SK-N-SH (cell line): ENCODE measurements around the gene PMVK. TPM values are rescaled to one million over a fixed set of nuclear protein-coding genes. Genes with fewer than 3 reads are reported as not detected.

ENCODE experiments used
- CTCF ChIA-PET: fragments of 300-600, 350-600 bp; formaldehyde crosslinking; extraction: SDS; loops from one replicate; lab custom pipeline; 2021; lab: Yijun Ruan, JAX
- POLR2A ChIA-PET: fragments of 350-600 bp; sonication (Branson Sonifier 250); formaldehyde crosslinking; extraction: SDS; loops from one replicate; lab custom pipeline; 2020; ENCODE audit warnings: antibody characterized with exemption, inconsistent platforms; lab: Yijun Ruan, JAX
- DNase-seq: peaks from one replicate; pipeline ENCODE4 v3.0.0; 2012
- H2AFZ ChIP-seq: fragments of 200-600 bp; sonication (generic); 2 replicates; pipeline ENCODE4 v1.8.1; 2016; ENCODE audit warnings: antibody characterized with exemption, mild to moderate bottlenecking, low read depth
- H3F3A ChIP-seq: fragments of 200-600 bp; sonication (generic); replicated peaks from 2 replicates; pipeline ENCODE3; 2016; ENCODE audit warnings: antibody characterized with exemption, mild to moderate bottlenecking; ENCODE audit not compliant: insufficient read depth
- H3K27ac ChIP-seq, 2 experiments: fragments of 200-500 bp in 1 of 2; fragments of 200-600 bp in 1 of 2; sonication (Bioruptor generic) in 1 of 2; sonication (generic), shearing (Covaris generic) in 1 of 2; 2 replicates each; pipeline versions ENCODE4 v1.5.1 to v1.6.1; 2014 to 2016; ENCODE audit warnings: low read depth in 2 of 2, inconsistent platforms in 1 of 2, low read length in 1 of 2, mild to moderate bottlenecking in 1 of 2, mixed read lengths in 1 of 2
- H3K27me3 ChIP-seq: fragments of 200-600 bp; sonication (generic), shearing (Covaris generic); 2 replicates; pipeline ENCODE4 v1.6.1; 2016; ENCODE audit warnings: mixed run types; ENCODE audit not compliant: insufficient read depth
- H3K36me3 ChIP-seq, 2 experiments: fragments of 200-500 bp in 1 of 2; fragments of 200-600 bp in 1 of 2; sonication (Bioruptor generic) in 1 of 2; sonication (generic) in 1 of 2; replicated peaks in 1 of 2; 2 replicates each; pipeline versions ENCODE3 to v1.5.1; 2014 to 2016; ENCODE audit warnings: low read length in 1 of 2, mild to moderate bottlenecking in 1 of 2; ENCODE audit not compliant: insufficient read depth in 2 of 2, control insufficient read depth in 1 of 2
- H3K4me1 ChIP-seq, 2 experiments: fragments of 200-500 bp in 1 of 2; fragments of 200-600 bp in 1 of 2; sonication (Bioruptor generic) in 1 of 2; sonication (generic), shearing (Covaris generic) in 1 of 2; 2 replicates each; pipeline versions ENCODE4 v1.5.1 to v1.6.1; 2014 to 2016; ENCODE audit warnings: low read depth in 1 of 2, low read length in 1 of 2, mixed run types in 1 of 2; ENCODE audit not compliant: insufficient read depth in 2 of 2, control insufficient read depth in 1 of 2
- H3K4me2 ChIP-seq: fragments of 200-600 bp; sonication (generic), shearing (Covaris generic); 2 replicates; pipeline ENCODE4 v1.6.1; 2017; ENCODE audit warnings: mixed run types
- H3K4me3 ChIP-seq, 2 experiments: fragments of 200-500 bp in 1 of 2; fragments of 200-600 bp in 1 of 2; sonication (Bioruptor generic) in 1 of 2; sonication (generic), shearing (Covaris generic) in 1 of 2; 2 replicates each; pipeline versions ENCODE4 v1.5.1 to v1.8.1; 2014 to 2016; ENCODE audit warnings: low read depth in 2 of 2, inconsistent platforms in 1 of 2, low read length in 1 of 2, mild to moderate bottlenecking in 1 of 2, mixed read lengths in 1 of 2, moderate library complexity in 1 of 2
- H3K79me2 ChIP-seq: fragments of 200-600 bp; sonication (generic); 2 replicates; pipeline ENCODE4 v1.8.1; 2017; ENCODE audit warnings: mild to moderate bottlenecking; ENCODE audit not compliant: insufficient read depth
- H3K9ac ChIP-seq: fragments of 200-600 bp; sonication (generic); 2 replicates; pipeline ENCODE4 v1.6.1; 2017; ENCODE audit warnings: mixed run types
- H3K9me2 ChIP-seq: fragments of 200-600 bp; sonication (generic); 2 replicates; pipeline ENCODE4 v1.6.1; 2017; ENCODE audit warnings: mixed run types
- H3K9me3 ChIP-seq: fragments of 200-600 bp; sonication (generic); 2 replicates; pipeline ENCODE4 v1.6.1; 2017; ENCODE audit warnings: mixed run types, mild to moderate bottlenecking, moderate library complexity
- H4K20me1 ChIP-seq: fragments of 200-600 bp; sonication (generic); 2 replicates; pipeline ENCODE4 v1.6.1; 2017; ENCODE audit warnings: mild to moderate bottlenecking, mixed run types; ENCODE audit not compliant: insufficient read depth
- ELF1 ChIP-seq: IDR thresholded peaks from 2 replicates; pipeline ENCODE4 v1.4.0; 2012
- EZH2phosphoT487 ChIP-seq: fragments of 200-600 bp; sonication (generic); IDR thresholded peaks from 2 replicates; pipeline ENCODE4 v1.6.1; 2017; ENCODE audit warnings: low read depth, mixed run types, mild to moderate bottlenecking, antibody characterized with exemption, moderate library complexity, borderline replicate concordance
- RAD21 ChIP-seq: IDR thresholded peaks from 2 replicates; pipeline ENCODE4 v1.6.1; 2012; ENCODE audit warnings: mild to moderate bottlenecking, low read length
- TAF1 ChIP-seq: IDR thresholded peaks from 2 replicates; pipeline ENCODE4 v1.6.1; 2012; ENCODE audit warnings: low read depth, mild to moderate bottlenecking, low read length, moderate library complexity, borderline replicate concordance
- YY1 ChIP-seq: IDR thresholded peaks from 2 replicates; pipeline ENCODE4 v1.4.0; 2012; ENCODE audit warnings: low read depth, mild to moderate bottlenecking
- WGBS: methylation state at CpG from one replicate; pipeline ENCODE4 v1.1.6; 2017; ENCODE audit warnings: low lambda C conversion rate; 5-methylcytosine and 5-hydroxymethylcytosine counted together
- polyA plus RNA-seq, 3 experiments: library from polyadenylated mRNA; depleted of rRNA; stranded (reverse); fragments of >200 nt; gene quantifications; 2 replicates each; pipeline ENCODE4 v1.2.3, GENCODE V29; 2012
- TF ChIP-seq, protein P1 (sequence below): fragments of 150-350 bp; IDR thresholded peaks from 2 replicates; pipeline ENCODE4 v1.6.1; 2017; ENCODE audit warnings: antibody characterized with exemption, low read length, low read depth, borderline replicate concordance
- TF ChIP-seq, protein P2 (sequence below): IDR thresholded peaks from 2 replicates; pipeline ENCODE4 v1.4.0; 2012; ENCODE audit warnings: low read depth, borderline replicate concordance
- TF ChIP-seq, protein P3 (sequence below): IDR thresholded peaks from 2 replicates; pipeline ENCODE4 v1.4.0; 2012; ENCODE audit warnings: low read depth, borderline replicate concordance
- TF ChIP-seq, protein P4 (sequence below): IDR thresholded peaks from 2 replicates; pipeline ENCODE4 v1.4.0; 2012; ENCODE audit warnings: low read depth
- TF ChIP-seq, protein P5 (sequence below): fragments of 200-600 bp; sonication (generic); IDR thresholded peaks from 2 replicates; pipeline ENCODE4 v1.6.1; 2017; ENCODE audit warnings: antibody characterized with exemption, mild to moderate bottlenecking, moderate library complexity

Gene PMVK
- polyA plus RNA-seq, 1 of the 3 experiments (the other 2 are of a cell fraction) = 59.6 TPM

DNA sequence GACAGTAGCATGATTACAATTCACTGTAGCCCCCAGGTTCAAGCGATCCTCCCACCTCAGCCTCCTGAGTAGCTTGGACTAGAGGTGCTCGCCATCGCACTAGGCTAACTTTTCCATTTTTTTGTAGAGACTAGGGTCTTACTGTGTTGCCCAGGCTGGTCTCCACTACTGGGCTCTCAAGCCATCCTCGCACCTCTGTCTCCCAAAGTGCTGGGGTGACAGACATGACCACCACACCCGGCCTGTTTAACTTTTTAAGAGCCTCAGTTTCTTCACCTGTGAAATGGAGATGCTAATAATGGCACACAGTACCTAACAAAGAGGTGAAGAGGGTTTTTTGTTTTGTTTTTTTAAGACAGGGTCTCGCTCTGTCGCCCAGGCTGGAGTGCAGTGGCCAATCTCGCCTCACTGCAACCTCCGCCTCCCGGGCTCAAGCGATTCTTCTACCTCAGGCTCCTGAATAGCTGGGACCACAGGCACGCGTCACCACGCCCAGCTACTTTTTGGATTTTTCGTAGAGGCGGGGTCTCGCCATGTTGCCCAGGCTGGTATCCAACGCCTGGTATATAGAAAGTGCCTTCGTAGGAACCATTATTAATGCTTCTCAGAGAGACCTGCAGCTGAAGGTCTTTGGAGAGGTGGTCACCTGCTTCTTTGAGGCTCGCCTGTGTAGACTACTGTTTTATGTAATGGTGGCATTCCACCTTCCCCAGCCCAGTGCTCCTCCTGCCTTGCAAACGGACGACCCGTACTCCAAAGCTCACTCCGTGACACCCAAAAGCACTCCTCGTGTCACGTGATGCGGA lies 567 bp downstream of the PMVK start:
- DNase-seq = no peak
- Histone ChIP-seq H3K36me3 (no peaks in the 10 kb centered on the region), H3K27ac (peak overlapping the region; percentile 94 to 95; a peak in 3 of 4 replicates), H3F3A (peaks cover 12% of the 10 kb centered on the region), H4K20me1 (no peaks in the 10 kb centered on the region), H3K27me3 (no peaks in the 10 kb centered on the region), H3K9me3 (no peaks in the 10 kb centered on the region), H3K9me2 (no peaks in the 10 kb centered on the region), H3K4me1 (peaks cover 18 to 22% of the 10 kb centered on the region in 2 experiments; a peak in 3 of 4 replicates), H2AFZ (peak overlapping the region; percentile 94), H3K4me3 (peak overlapping the region; percentile 63 to 77), H3K4me2 (peak overlapping the region; percentile 94), H3K79me2 (peaks cover 12% of the 10 kb centered on the region; the same call in 1 of the 2 replicates), H3K9ac (peak overlapping the region; percentile 90)
- WGBS = 38% methylated on average over 27 of the region's 27 CpGs
- ChIA-PET CTCF (interaction anchor here (0.6 to 6.6 kb wide), 23 partner anchors 8 to 456 kb away, joined by 3 to 34 read pairs (median 4); partner anchors contain the start of genes ADAM15 and PYGO2), POLR2A (interaction anchor here (0.6 to 2.1 kb wide), 6 partner anchors 10 to 57 kb away, joined by 3 to 5 read pairs (median 3); partner anchors contain the start of genes PBXIP1 and PYGO2)
- TF ChIP-seq TAF1 (no peak), RAD21 (no peak), YY1 (0 out of 2 replicates have a peak, but pooled peaks have one; percentile 57), ELF1 (no peak)
- TF ChIP-seq, protein P1, sequence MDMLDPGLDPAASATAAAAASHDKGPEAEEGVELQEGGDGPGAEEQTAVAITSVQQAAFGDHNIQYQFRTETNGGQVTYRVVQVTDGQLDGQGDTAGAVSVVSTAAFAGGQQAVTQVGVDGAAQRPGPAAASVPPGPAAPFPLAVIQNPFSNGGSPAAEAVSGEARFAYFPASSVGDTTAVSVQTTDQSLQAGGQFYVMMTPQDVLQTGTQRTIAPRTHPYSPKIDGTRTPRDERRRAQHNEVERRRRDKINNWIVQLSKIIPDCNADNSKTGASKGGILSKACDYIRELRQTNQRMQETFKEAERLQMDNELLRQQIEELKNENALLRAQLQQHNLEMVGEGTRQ = peak; percentile 75
- TF ChIP-seq, protein P2, sequence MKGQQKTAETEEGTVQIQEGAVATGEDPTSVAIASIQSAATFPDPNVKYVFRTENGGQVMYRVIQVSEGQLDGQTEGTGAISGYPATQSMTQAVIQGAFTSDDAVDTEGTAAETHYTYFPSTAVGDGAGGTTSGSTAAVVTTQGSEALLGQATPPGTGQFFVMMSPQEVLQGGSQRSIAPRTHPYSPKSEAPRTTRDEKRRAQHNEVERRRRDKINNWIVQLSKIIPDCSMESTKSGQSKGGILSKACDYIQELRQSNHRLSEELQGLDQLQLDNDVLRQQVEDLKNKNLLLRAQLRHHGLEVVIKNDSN = peak; percentile 94

DNA sequence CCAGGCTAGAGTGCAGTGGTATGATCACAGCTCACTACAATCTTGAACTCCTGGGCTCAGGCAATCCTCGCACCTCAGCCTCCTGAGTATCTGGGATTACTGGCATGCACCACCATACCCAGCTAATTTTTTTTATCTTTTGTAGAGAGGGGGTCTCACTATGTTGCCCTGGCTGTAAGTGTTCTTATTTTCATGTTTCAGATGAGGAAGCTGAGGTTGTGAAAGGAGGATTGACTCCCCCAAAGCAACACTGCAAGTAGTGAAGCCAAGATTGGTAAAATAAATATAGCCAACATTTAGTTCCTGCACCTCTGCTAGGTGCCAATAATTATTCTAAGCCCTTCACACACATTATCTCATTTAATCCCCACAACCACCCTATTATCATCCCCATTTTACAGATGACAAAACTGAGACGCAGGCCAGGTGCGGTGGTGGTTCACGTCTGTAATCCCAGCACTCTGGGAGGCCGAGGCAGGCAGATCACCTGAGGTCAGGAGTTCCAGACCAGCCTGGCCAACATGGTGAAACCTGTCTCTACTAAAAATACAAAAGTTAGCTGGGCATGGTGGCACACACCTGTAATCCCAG lies 2.1 kb downstream of the PMVK start:
- Histone ChIP-seq H3K9me2 (no peaks in the 10 kb centered on the region), H2AFZ (no peak overlapping the region), H3K9me3 (no peaks in the 10 kb centered on the region), H3K27ac (no peak overlapping the region), H3K9ac (no peak overlapping the region), H4K20me1 (no peaks in the 10 kb centered on the region), H3F3A (peaks cover 12% of the 10 kb centered on the region), H3K4me1 (peaks cover 10 to 16% of the 10 kb centered on the region in 2 experiments; a peak in 3 of 4 replicates), H3K36me3 (peaks cover 0 to under 1% of the 10 kb centered on the region in 2 experiments), H3K4me3 (no peak overlapping the region), H3K4me2 (no peak overlapping the region), H3K27me3 (no peaks in the 10 kb centered on the region), H3K79me2 (peaks cover 12% of the 10 kb centered on the region; the same call in 1 of the 2 replicates)
- POLR2A ChIA-PET = no interaction called here
- CTCF ChIA-PET = interaction anchor here (0.8 to 1.7 kb wide), 3 partner anchors 28 to 127 kb away, joined by 3 to 5 read pairs (median 4); partner anchors contain the start of gene PYGO2
- no peak for DNase-seq
- TF ChIP-seq EZH2phosphoT487 (no peak), ELF1 (no peak)
- TF ChIP-seq, protein P3, sequence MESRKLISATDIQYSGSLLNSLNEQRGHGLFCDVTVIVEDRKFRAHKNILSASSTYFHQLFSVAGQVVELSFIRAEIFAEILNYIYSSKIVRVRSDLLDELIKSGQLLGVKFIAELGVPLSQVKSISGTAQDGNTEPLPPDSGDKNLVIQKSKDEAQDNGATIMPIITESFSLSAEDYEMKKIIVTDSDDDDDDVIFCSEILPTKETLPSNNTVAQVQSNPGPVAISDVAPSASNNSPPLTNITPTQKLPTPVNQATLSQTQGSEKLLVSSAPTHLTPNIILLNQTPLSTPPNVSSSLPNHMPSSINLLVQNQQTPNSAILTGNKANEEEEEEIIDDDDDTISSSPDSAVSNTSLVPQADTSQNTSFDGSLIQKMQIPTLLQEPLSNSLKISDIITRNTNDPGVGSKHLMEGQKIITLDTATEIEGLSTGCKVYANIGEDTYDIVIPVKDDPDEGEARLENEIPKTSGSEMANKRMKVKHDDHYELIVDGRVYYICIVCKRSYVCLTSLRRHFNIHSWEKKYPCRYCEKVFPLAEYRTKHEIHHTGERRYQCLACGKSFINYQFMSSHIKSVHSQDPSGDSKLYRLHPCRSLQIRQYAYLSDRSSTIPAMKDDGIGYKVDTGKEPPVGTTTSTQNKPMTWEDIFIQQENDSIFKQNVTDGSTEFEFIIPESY = no peak
- TF ChIP-seq, protein P4, sequence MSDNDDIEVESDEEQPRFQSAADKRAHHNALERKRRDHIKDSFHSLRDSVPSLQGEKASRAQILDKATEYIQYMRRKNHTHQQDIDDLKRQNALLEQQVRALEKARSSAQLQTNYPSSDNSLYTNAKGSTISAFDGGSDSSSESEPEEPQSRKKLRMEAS = no peak
- TF ChIP-seq, protein P5, sequence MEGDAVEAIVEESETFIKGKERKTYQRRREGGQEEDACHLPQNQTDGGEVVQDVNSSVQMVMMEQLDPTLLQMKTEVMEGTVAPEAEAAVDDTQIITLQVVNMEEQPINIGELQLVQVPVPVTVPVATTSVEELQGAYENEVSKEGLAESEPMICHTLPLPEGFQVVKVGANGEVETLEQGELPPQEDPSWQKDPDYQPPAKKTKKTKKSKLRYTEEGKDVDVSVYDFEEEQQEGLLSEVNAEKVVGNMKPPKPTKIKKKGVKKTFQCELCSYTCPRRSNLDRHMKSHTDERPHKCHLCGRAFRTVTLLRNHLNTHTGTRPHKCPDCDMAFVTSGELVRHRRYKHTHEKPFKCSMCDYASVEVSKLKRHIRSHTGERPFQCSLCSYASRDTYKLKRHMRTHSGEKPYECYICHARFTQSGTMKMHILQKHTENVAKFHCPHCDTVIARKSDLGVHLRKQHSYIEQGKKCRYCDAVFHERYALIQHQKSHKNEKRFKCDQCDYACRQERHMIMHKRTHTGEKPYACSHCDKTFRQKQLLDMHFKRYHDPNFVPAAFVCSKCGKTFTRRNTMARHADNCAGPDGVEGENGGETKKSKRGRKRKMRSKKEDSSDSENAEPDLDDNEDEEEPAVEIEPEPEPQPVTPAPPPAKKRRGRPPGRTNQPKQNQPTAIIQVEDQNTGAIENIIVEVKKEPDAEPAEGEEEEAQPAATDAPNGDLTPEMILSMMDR = no peak
- 89% methylated on average over 5 of the region's 5 CpGs for WGBS
